ENCODE data around the gene DCAKD.

Gene DCAKD

DNA sequence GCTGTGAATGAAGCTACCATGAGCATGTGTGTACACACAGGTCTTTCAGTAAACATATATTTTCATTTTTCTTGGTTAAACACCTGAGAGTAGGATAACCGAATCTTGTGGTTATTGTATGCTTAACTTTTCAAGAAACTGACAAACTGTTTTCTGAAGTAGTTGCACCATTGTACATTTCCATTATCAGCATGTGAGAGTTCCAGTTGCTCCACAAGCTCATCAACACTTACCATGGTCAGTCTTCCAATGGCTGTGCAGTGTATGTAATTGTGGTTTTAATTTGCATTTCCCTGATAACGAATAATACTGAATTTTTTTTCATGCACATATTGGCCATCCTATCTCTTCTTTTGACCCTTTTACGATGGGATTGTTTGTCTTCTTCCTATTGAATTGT is 52.0 kb downstream of the DCAKD start:
- DNase-seq (ENCODE audit: low read depth) = no peak

DNA sequence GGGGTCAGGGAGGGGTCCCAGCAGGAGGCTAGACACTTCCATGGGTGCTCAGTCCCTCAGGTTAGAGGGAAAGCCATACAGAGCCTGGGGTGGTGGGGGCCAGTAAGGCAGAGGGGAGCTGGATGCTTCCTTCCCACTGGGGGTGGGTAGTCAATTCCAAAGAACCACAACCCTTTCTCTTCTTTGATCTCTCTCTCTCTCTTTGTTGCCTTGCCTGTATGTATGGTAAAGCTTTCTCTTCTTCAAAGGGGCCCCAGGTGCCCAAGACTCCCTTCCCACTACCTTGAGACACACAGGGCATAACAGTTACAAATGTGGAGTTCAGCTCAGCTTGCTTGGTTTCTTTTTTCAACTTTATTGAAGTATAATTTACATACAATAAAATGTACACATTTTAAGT is 52.8 kb downstream of the DCAKD start:
- DNase-seq (ENCODE audit: low read depth) = no peak

DNA sequence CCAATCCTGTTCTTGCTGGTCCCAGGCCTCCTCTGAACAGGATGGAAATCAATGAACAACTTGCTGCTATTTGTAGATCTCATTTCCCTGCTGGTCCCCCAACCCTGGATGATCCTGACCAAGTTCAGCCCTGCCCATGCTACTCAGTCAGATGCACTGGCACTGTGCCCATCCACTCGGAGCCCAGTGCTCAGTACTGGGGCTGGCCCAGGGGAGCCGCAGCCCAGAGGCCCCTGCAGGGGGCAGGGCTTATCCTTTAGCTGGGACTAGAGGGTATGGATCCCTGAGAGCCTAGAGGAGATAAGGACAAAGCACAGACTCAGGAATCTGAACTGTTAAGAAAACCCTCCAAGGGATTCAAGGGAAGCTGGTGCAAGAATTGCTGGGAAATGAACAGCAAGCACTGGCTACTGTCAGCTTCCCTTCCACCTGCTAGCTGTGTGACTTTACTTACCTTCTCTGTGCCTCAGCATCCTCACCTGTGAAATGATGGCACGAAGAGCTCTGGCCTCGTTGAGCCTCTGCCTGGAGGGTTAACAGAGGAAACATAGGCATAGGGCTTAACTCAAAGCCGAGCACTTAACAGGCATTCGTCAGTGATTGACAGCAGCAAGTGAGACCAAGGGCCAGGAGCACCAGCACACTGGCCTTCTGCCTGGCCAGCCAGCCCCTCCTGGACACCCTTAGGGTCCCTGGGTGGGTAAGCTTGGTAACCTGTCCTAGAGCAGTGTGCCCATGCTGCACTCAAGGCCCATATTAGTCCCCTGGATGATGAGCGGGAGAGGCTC is 53.5 kb downstream of the DCAKD start:
- no peak for DNase-seq (ENCODE audit: low read depth)

GRCh38 chr17:44996304-44996703 is 55.1 kb downstream of the DCAKD start:
- DNase-seq (ENCODE audit: low read depth) = no peak

- DNase-seq (ENCODE audit: low read depth) = no peak
These were observed 55.9 kb downstream of the DCAKD start for GRCh38 chr17:44995436-44996001.

DNA sequence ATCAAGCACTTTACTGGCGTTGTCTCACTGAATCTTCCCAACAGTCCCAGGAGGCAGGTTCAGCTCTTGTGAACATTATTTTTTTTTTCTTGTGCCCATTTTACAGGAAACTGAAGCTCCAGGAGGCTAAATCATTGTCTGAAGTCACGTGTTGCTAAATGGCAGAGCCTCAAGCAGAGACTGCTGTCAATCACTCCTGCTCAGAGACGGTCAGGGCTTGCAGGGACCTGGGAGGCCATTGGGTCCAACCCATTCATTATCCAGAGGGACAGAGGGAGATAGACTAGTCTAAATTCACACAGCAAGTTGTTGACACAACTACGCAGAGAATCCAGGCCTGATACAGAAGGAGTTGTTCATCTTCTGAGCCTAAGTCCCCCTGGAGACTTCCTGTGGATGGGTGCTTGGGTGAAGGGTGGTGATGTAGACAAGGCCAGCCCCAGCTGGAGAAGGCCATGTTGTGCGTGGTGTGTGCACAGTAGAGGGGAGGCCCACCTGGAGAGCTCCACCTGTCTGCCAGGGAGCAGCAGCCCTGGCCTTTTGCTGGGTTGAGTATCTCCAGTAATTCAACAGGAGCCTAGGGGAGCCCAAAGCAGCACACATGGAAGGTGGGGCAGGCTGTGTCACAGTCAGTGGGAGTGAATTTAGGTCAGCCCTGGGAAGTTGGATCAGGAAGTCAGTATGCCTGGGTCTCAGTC is 59.0 kb downstream of the DCAKD start:
- no peak for DNase-seq (ENCODE audit: low read depth)

DNA sequence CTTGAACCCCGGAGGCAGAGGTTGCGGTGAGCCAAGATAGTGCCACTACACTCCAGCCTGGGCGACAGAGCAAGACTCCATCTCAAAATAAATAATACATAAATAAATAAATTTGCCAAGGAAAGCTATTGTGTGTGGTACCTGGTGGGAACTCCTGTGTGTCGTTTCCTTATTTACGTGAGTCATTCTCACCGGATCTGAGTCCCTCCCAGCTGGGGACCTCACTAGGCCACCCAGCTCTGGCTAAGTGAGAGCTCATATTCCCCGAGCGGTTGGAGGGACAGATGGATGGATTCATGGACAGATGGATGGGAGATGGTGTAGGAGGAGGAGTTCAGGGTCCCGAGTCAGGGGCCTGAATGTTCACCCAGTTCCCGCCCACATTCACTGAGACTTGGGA is 60.4 kb downstream of the DCAKD start:
- no peak for DNase-seq (ENCODE audit: low read depth)

DNA sequence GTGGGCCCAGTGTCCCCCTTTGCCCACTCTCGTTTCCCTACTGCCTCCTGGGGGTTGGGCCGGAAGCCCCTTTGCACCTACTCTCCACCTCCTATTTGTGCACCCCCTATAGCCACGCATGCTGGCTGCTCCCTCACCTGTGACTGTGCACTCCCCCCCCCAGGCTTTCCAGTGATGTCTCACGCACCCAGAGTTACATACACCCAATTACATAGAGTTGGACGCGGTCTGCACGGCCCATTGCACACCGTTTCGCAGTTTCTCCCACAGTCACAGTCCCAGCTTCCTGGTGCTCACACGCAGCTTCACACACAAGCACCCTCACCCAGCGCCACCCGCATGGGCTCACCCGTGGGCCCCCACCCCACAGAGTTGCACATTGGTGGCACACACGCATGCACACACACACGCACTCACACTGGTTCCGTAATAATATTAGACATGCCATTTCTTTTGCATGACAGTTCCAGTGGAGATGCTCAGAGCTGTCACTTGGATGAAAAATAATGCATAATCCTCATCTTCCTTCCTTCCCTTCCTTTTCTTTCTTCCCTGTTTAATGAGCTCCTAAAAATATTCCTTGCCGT is 61.8 kb downstream of the DCAKD start:
- DNase-seq (ENCODE audit: low read depth) = no peak

- DNase-seq (ENCODE audit: low read depth) = no peak
These were observed 63.1 kb downstream of the DCAKD start for GRCh38 chr17:44988044-44988942.

GRCh38 chr17:44983563-44983962 is 67.9 kb downstream of the DCAKD start:
- no peak for DNase-seq (ENCODE audit: low read depth)

DNA sequence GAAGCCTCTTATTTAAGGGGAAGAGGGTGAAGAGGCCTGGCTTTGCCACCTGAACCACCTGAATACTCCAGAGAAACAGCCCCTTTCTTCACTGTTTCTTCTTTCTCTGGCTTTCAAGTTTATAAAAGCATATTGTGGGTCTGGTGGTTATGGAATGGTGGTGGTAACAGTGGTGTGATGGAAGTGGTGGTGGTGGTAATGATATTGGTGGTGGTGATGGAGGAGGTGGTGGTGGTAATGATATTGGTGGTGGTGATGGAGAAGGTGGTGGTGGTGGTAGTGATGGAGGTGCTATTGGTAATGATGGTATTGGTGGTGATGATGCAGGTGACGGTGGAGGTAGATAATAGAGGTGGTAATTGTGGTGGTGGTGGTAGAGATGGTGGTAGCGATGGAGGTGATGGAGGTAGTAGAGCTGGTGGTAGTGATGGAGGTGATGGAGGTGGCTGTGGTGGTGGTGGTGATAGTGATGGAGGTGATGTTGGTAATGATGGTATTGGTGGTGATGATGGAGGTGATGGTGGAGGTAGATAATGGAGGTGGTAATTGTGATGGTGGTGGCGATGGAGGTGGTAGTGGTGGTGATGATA is 69.2 kb downstream of the DCAKD start:
- no peak for DNase-seq (ENCODE audit: low read depth)

DNA sequence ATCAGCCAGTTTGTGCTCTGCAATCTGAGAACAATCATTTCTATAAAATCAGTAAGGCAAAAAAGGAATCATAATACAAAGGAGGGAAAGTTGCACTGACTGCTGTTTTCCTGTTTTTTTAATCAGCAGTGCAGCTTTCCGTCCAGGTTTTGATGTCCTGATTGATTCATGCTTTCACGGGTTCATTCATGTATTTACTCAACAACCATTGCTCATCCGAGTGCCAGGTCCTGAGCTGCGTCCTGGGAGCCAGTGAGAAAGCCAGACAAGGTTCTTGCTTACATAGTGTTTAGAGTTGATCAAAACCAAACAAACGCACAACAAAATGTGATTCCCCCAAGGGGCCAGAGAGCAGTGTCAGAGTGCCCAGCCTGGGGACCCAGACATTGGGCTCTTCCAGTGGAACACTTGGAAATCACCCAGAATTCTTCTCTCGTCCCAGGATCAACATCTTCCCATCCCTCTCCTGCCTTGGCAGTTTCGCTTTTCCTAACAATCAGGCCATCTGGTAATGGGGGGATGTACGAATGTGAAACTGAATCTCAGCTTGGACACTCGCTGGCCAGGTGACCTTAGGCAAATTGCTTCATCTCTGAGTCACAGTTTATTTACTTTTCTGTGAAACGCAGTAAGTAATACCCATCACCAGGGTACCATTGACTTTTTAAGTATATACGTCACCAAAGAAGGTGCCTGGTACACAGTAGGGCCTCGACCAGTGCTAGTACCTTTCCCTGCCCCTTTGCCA is 70.0 kb downstream of the DCAKD start:
- no peak for DNase-seq (ENCODE audit: low read depth)

DNA sequence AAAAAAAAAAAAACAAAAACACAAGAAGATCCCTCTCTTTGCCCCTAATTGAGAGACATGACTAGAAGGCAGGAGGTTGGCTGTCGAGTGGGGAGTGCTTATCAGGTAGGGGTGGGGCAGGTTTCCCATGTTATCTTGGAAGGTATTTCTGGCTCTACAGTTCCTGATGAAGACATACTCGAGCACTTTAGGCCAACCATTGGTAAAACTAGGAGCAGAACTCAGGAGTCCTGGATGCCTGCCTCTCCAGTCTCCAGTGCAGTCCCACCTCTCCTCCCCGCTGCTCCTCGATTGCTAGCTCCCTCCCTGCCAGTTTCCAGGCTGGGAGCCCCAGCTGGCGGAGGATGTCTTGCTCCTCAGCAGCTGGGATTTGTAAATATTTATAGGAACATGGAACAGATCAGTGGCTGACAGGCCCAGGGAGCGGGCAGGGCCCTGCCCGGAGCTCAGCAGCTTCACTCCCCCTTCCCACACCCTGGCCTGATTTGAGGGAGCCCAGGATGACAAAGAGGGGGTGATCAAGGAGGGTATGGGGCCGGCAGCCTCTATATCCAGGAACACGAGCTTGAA is 71.9 kb downstream of the DCAKD start:
- DNase-seq (ENCODE audit: low read depth) = no peak

- DNase-seq (ENCODE audit: low read depth) = no peak
These were observed 72.6 kb downstream of the DCAKD start for GRCh38 chr17:44978807-44979206.

GRCh38 chr17:44977814-44978550 is 73.5 kb downstream of the DCAKD start:
- no peak for DNase-seq (ENCODE audit: low read depth)

GRCh38 chr17:44977065-44977464 is 74.4 kb downstream of the DCAKD start:
- no peak for DNase-seq (ENCODE audit: low read depth)

DNA sequence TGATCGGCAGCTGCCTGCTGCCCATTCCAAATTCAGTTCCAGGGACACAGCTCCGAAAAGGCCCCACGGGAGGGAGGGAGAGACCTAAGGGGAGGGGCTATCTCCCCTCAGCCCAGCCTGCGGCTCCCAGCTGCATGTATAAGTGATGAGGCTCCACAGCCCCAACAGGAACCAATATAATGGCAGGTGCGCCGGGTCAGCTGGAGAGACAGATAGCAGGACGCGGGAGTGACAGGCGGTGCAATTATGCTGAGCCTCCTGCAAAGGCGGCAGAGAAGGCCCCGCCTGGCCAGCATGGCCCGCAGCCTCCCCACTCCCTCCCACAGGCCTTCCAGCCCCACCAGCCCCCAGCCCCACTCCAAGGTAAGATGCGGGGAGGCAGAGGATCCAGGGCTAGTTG is 75.2 kb downstream of the DCAKD start:
- DNase-seq (ENCODE audit: low read depth) = no peak

Data from GM04503 (cell line).